Measurements from ENCODE around the gene KIF2C. TPM values are rescaled to one million over a fixed set of nuclear protein-coding genes. Genes with fewer than 3 reads are reported as not detected.

Gene KIF2C
- total RNA-seq, 6 experiments from 2014 or later: 15.6 to 48.5 (median 43.3) TPM

- DNase-seq: no peak
- TF ChIP-seq CTCF (IDR thresholded peaks at IDR 0.05): no peak
- H3K27ac Mint-ChIP-seq: peak overlapping the region; percentile 73
- peaks cover 37% of the 10 kb centered on the region for H3K4me1 Mint-ChIP-seq (ENCODE audit: low read depth)
- H3K9me3 Mint-ChIP-seq: no peaks in the 10 kb centered on the region
- peaks cover 62% of the 10 kb centered on the region for H3K36me3 Mint-ChIP-seq (ENCODE audit: low read depth)
- H3K4me3 Mint-ChIP-seq: peak overlapping the region; percentile 93
- peaks cover 9% of the 10 kb centered on the region for H3K27me3 Mint-ChIP-seq (ENCODE audit: insufficient read depth)
Observed at GRCh38 chr1:44777547-44777946, 37.9 kb downstream of the KIF2C start.

GRCh38 chr1:44777969-44778635 is 38.5 kb downstream of the KIF2C start:
- H3K4me1 Mint-ChIP-seq (ENCODE audit: low read depth): peaks cover 38% of the 10 kb centered on the region
- peak overlapping the region; percentile 93 for H3K4me3 Mint-ChIP-seq
- no peak for TF ChIP-seq CTCF (IDR thresholded peaks at IDR 0.05)
- peak overlapping the region; percentile 73 for H3K27ac Mint-ChIP-seq
- peaks cover 9% of the 10 kb centered on the region for H3K27me3 Mint-ChIP-seq (ENCODE audit: insufficient read depth)
- DNase-seq: no peak
- H3K36me3 Mint-ChIP-seq (ENCODE audit: low read depth): peaks cover 62% of the 10 kb centered on the region
- H3K9me3 Mint-ChIP-seq: no peaks in the 10 kb centered on the region

- peak overlapping the region; percentile 93 for H3K4me3 Mint-ChIP-seq
- TF ChIP-seq CTCF (IDR thresholded peaks at IDR 0.05): no peak
- H3K27ac Mint-ChIP-seq: peak overlapping the region; percentile 73
- peaks cover 8% of the 10 kb centered on the region for H3K27me3 Mint-ChIP-seq (ENCODE audit: insufficient read depth)
- H3K9me3 Mint-ChIP-seq: no peaks in the 10 kb centered on the region
- peaks cover 66% of the 10 kb centered on the region for H3K36me3 Mint-ChIP-seq (ENCODE audit: low read depth)
- DNase-seq: no peak
- H3K4me1 Mint-ChIP-seq (ENCODE audit: low read depth): peaks cover 46% of the 10 kb centered on the region
Observed at GRCh38 chr1:44778705-44779576, 39.3 kb downstream of the KIF2C start.

GRCh38 chr1:44780583-44781121 is 41.0 kb downstream of the KIF2C start:
- no peak for DNase-seq
- peaks cover 46% of the 10 kb centered on the region for H3K4me1 Mint-ChIP-seq (ENCODE audit: low read depth)
- TF ChIP-seq CTCF (IDR thresholded peaks at IDR 0.05): no peak
- H3K27me3 Mint-ChIP-seq (ENCODE audit: insufficient read depth): peaks cover 5% of the 10 kb centered on the region
- H3K4me3 Mint-ChIP-seq: peak overlapping the region; percentile 51; the same call in 1 of the 2 replicates
- peaks cover 60% of the 10 kb centered on the region for H3K36me3 Mint-ChIP-seq (ENCODE audit: low read depth)
- H3K9me3 Mint-ChIP-seq: no peaks in the 10 kb centered on the region
- peak overlapping the region; percentile 40; the same call in 1 of the 2 replicates for H3K27ac Mint-ChIP-seq

GRCh38 chr1:44783697-44784093 is 44.1 kb downstream of the KIF2C start:
- Mint-ChIP-seq H3K36me3 (ENCODE audit: low read depth) (peaks cover 32% of the 10 kb centered on the region), H3K9me3 (no peaks in the 10 kb centered on the region), H3K27ac (no peak overlapping the region), H3K4me1 (ENCODE audit: low read depth) (peaks cover 32% of the 10 kb centered on the region), H3K4me3 (peak overlapping the region; percentile 43; the same call in 1 of the 2 replicates), H3K27me3 (ENCODE audit: insufficient read depth) (peaks cover under 1% of the 10 kb centered on the region)
- no peak for DNase-seq
- no peak for TF ChIP-seq CTCF (IDR thresholded peaks at IDR 0.05)
